ENCODE results near the gene UVRAG. TPM values are rescaled to one million over a fixed set of nuclear protein-coding genes. Genes with fewer than 3 reads are reported as not detected.
A peak's percentile ranks its signal among the peaks of the same experiment; 100 is the strongest.
"Not testable (repeated sequence)": the region's sequence is repeated elsewhere in the genome, so short reads cannot be mapped to it uniquely, and the experiment has no call there.

Gene UVRAG
- total RNA-seq, 1 donor from 2014 or later, result 14.7 TPM

GRCh38 chr11:75931124-75931523 is 116.1 kb downstream of the UVRAG start:
- no peak overlapping the region for H3K27ac ChIP-seq
- no peaks in the 10 kb centered on the region for H3K27me3 ChIP-seq
- no peaks in the 10 kb centered on the region for H3K9me3 ChIP-seq
- H3K36me3 ChIP-seq, result no peaks in the 10 kb centered on the region
- peaks cover 11% of the 10 kb centered on the region for H3K4me1 ChIP-seq
- no peak overlapping the region for H3K4me3 ChIP-seq
- no peak for DNase-seq (ENCODE audit: extremely low spot score in 2 of 2)
- intact Hi-C loops (cut with DNase I), result no loop called here
- TF ChIP-seq, protein P1, sequence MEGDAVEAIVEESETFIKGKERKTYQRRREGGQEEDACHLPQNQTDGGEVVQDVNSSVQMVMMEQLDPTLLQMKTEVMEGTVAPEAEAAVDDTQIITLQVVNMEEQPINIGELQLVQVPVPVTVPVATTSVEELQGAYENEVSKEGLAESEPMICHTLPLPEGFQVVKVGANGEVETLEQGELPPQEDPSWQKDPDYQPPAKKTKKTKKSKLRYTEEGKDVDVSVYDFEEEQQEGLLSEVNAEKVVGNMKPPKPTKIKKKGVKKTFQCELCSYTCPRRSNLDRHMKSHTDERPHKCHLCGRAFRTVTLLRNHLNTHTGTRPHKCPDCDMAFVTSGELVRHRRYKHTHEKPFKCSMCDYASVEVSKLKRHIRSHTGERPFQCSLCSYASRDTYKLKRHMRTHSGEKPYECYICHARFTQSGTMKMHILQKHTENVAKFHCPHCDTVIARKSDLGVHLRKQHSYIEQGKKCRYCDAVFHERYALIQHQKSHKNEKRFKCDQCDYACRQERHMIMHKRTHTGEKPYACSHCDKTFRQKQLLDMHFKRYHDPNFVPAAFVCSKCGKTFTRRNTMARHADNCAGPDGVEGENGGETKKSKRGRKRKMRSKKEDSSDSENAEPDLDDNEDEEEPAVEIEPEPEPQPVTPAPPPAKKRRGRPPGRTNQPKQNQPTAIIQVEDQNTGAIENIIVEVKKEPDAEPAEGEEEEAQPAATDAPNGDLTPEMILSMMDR (IDR thresholded peaks at IDR 0.05), result no peak
- no peak for TF ChIP-seq POLR2AphosphoS5 (IDR thresholded peaks at IDR 0.05; ENCODE audit: insufficient read depth in 1 of 2, low read depth in 1 of 2)
- TF ChIP-seq POLR2A (IDR thresholded peaks at IDR 0.05), result no peak

- H3K4me3 ChIP-seq; H3K9me3 ChIP-seq; intact Hi-C loops (cut with DNase I); DNase-seq (ENCODE audit: extremely low spot score in 2 of 2); H3K27me3 ChIP-seq; H3K4me1 ChIP-seq; H3K27ac ChIP-seq; H3K36me3 ChIP-seq: not testable (repeated sequence)
These were observed 118.7 kb downstream of the UVRAG start for GRCh38 chr11:75933736-75934135.

GRCh38 chr11:75934851-75935250 is 119.8 kb downstream of the UVRAG start:
- Histone ChIP-seq H3K9me3 (no peaks in the 10 kb centered on the region), H3K27me3 (no peaks in the 10 kb centered on the region), H3K4me1 (peaks cover 19% of the 10 kb centered on the region), H3K27ac (no peak overlapping the region), H3K36me3 (no peaks in the 10 kb centered on the region), H3K4me3 (no peak overlapping the region)
- intact Hi-C loops (cut with DNase I), result no loop called here
- TF ChIP-seq POLR2A (IDR thresholded peaks at IDR 0.05), result no peak
- TF ChIP-seq, protein P1 (IDR thresholded peaks at IDR 0.05), result no peak
- no peak for TF ChIP-seq POLR2AphosphoS5 (IDR thresholded peaks at IDR 0.05; ENCODE audit: insufficient read depth in 1 of 2, low read depth in 1 of 2)
- no peak for DNase-seq (ENCODE audit: extremely low spot score in 2 of 2)

GRCh38 chr11:75938543-75938942 is 123.5 kb downstream of the UVRAG start:
- H3K27ac ChIP-seq, result peak overlapping the region; percentile 16
- H3K9me3 ChIP-seq, result no peaks in the 10 kb centered on the region
- H3K4me3 ChIP-seq, result no peak overlapping the region
- no peaks in the 10 kb centered on the region for H3K36me3 ChIP-seq
- H3K4me1 ChIP-seq, result peaks cover 22% of the 10 kb centered on the region
- no peaks in the 10 kb centered on the region for H3K27me3 ChIP-seq
- intact Hi-C loops (cut with DNase I), result no loop called here
- TF ChIP-seq, protein P1 (IDR thresholded peaks at IDR 0.05), result no peak
- TF ChIP-seq POLR2A (IDR thresholded peaks at IDR 0.05) (no peak), POLR2AphosphoS5 (IDR thresholded peaks at IDR 0.05; ENCODE audit: insufficient read depth in 1 of 2, low read depth in 1 of 2) (no peak)
- no peak for DNase-seq (ENCODE audit: extremely low spot score in 2 of 2)

GRCh38 chr11:75939516-75939915 is 124.5 kb downstream of the UVRAG start:
- no peaks in the 10 kb centered on the region for H3K27me3 ChIP-seq
- TF ChIP-seq POLR2A (IDR thresholded peaks at IDR 0.05) (no peak), POLR2AphosphoS5 (IDR thresholded peaks at IDR 0.05; ENCODE audit: insufficient read depth in 1 of 2, low read depth in 1 of 2) (no peak)
- TF ChIP-seq, protein P1 (IDR thresholded peaks at IDR 0.05), result no peak
- H3K36me3 ChIP-seq, result no peaks in the 10 kb centered on the region
- no peak for DNase-seq (ENCODE audit: extremely low spot score in 2 of 2)
- H3K4me3 ChIP-seq, result no peak overlapping the region
- H3K4me1 ChIP-seq, result peaks cover 22% of the 10 kb centered on the region
- no peak overlapping the region for H3K27ac ChIP-seq
- no peaks in the 10 kb centered on the region for H3K9me3 ChIP-seq
- intact Hi-C loops (cut with DNase I), result no loop called here

DNA sequence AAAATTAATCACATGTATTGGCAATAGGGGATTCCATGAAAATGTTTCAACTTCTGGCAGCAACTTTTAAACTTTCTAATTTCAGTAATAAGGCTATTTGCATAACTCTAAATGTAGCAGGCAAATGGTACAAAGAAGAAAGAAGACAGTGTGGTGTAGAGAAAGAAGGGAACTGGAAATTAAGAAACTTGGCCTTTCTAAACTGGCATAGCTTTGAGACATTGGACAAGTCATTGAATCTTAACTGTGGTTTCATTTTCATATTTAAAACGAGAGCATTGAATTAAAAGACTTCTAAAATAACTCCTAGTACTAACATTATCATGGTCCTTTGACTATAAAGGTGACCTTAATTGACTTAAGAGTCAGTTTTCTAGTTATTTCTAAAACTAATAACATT is 125.0 kb downstream of the UVRAG start:
- intact Hi-C loops (cut with DNase I), result no loop called here
- H3K27ac ChIP-seq, result no peak overlapping the region
- no peaks in the 10 kb centered on the region for H3K36me3 ChIP-seq
- no peaks in the 10 kb centered on the region for H3K9me3 ChIP-seq
- H3K27me3 ChIP-seq, result no peaks in the 10 kb centered on the region
- peaks cover 22% of the 10 kb centered on the region for H3K4me1 ChIP-seq
- DNase-seq (ENCODE audit: extremely low spot score in 2 of 2), result no peak
- TF ChIP-seq POLR2AphosphoS5 (IDR thresholded peaks at IDR 0.05; ENCODE audit: insufficient read depth in 1 of 2, low read depth in 1 of 2) (no peak), POLR2A (IDR thresholded peaks at IDR 0.05) (no peak)
- TF ChIP-seq, protein P1 (IDR thresholded peaks at IDR 0.05), result no peak
- no peak overlapping the region for H3K4me3 ChIP-seq
